Measurements from ENCODE around the gene ELF1. TPM values are rescaled to one million over a fixed set of nuclear protein-coding genes. Genes with fewer than 3 reads are reported as not detected.

Gene ELF1
- 10 to 100 TPM; 61.9 to 84.5 (median 71.5) TPM for total RNA-seq

DNA sequence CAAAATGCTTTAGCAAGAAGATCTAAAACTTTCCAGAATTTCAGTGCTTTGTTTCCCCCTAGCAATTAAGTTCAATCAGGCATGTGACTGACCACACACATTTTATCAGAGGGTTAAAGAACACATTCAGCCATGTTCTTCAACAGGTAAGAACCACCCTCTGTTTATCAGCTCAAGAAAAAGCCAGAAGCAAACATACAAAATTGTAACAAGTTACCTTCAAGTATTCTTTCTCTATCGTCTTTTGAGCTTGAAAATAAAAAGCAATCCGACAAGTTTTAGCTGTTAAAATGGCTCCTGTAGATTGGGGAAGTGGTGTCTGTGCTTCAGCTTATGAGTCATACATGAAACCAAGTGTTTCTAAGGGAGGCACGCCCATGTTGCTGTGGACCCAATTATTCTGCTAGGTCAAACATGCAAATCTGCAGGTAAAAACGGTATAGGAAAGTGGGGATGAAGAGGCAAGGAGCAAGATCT is at the start of gene ELF1:
Gene ELF1 (minus strand): TSS at position 306 of the 477 bp plus-strand sequence. CDS start 37,262 bp downstream, outside the sequence.
- Histone ChIP-seq H3K4me1 (peaks cover 21 to 61% (median 23%) of the 10 kb centered on the region in 3 donors), H3K36me3 (no peaks in the 10 kb centered on the region), H3K27ac (peak within 1 kb of the TSS; percentile 85 to 95 (median 91)), H3K9me3 (no peaks in the 10 kb centered on the region), H3K4me3 (peak within 1 kb of the TSS; percentile 36 to 62 (median 48)), H3K27me3 (no peaks in the 10 kb centered on the region)
- DNase-seq = peak; percentile 28
- WGBS, 2 donors = 19 to 25% methylated on average over 4 of the region's 4 CpGs
- peak in 1 of 4 donors; percentile 61 for TF ChIP-seq POLR2A (IDR thresholded peaks at IDR 0.05)
- TF ChIP-seq CTCF (IDR thresholded peaks at IDR 0.05) = no peak
- intact Hi-C loops (cut with DNase I) = no loop called here

DNA sequence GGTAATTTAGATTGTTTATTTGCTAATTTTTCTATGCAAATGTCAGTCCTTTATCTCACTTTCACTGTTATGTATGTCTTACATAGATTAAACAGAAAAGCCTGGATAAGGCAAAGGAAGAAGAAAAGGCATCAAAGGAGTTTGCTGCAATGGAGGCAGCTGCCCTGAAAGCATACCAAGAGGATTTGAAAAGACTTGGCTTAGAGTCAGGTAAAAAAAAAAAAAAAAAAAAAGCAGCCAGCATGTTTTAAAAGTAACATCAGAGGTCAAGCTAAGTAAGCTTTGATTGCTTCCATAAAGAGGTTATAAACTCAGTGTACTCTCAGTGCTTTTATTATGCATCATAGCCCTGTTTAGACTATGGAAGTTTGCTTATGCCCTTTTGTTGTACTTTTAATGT is 46.0 kb upstream of the ELF1 start:
- H3K4me1 ChIP-seq = peaks cover 11 to 37% (median 16%) of the 10 kb centered on the region in 3 donors
- no peaks in the 10 kb centered on the region for H3K9me3 ChIP-seq
- H3K27ac ChIP-seq = peak overlapping the region; percentile 25 to 98 (median 63)
- no peaks in the 10 kb centered on the region for H3K27me3 ChIP-seq
- intact Hi-C loops (cut with DNase I) = no loop called here
- no peak for DNase-seq
- TF ChIP-seq POLR2A (IDR thresholded peaks at IDR 0.05) = no peak
- TF ChIP-seq CTCF (IDR thresholded peaks at IDR 0.05) = no peak
- H3K36me3 ChIP-seq = peaks cover 0 to 56% (median 20%) of the 10 kb centered on the region in 3 donors
- no peak overlapping the region for H3K4me3 ChIP-seq

DNA sequence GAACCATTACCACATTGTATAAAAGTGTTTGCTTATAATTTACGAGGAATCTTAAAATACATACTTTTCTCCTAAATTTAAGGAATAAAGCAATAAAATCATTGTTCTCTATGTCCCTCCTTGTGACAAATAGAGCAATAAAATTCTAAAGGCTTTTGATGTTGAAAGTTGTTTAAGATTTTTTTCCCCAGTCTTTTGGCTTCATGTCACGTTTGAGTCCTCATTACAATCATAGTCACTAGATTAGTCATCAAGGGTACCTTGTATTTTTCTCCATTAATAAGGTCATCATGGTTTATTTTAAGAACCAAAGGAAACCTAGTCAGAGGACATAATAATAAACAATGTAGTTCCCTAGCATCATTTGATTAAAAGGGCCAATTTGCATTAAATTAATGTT is 45.4 kb upstream of the ELF1 start:
- Histone ChIP-seq H3K27me3 (no peaks in the 10 kb centered on the region), H3K36me3 (peaks cover 0 to 50% (median 19%) of the 10 kb centered on the region in 3 donors), H3K27ac (peak overlapping the region in 3 of 4 donors; percentile 45 to 98 (median 96)), H3K4me3 (no peak overlapping the region), H3K4me1 (peaks cover 11 to 39% (median 16%) of the 10 kb centered on the region in 3 donors), H3K9me3 (no peaks in the 10 kb centered on the region)
- intact Hi-C loops (cut with DNase I) = no loop called here
- TF ChIP-seq POLR2A (IDR thresholded peaks at IDR 0.05) (no peak), CTCF (IDR thresholded peaks at IDR 0.05) (no peak)
- 44 to 50% methylated on average over 2 of the region's 2 CpGs for WGBS, 2 donors
- no peak for DNase-seq

- H3K27me3 ChIP-seq = no peaks in the 10 kb centered on the region
- H3K36me3 ChIP-seq = peaks cover 0 to 27% (median 4%) of the 10 kb centered on the region in 3 donors
- DNase-seq = no peak
- 1 to 4% methylated on average over 23 to 24 of the region's 24 CpGs for WGBS, 2 donors
- intact Hi-C loops (cut with DNase I) = no loop called here
- TF ChIP-seq CTCF (IDR thresholded peaks at IDR 0.05) (no peak), POLR2A (IDR thresholded peaks at IDR 0.05) (peak in 1 of 4 donors; percentile 14)
- peak overlapping the region; percentile 96 to 99 (median 98) for H3K27ac ChIP-seq
- H3K4me3 ChIP-seq = peak overlapping the region; percentile 68 to 90 (median 80)
- peaks cover 20 to 62% (median 33%) of the 10 kb centered on the region in 3 donors for H3K4me1 ChIP-seq
- no peaks in the 10 kb centered on the region for H3K9me3 ChIP-seq
Observed at GRCh38 chr13:41061914-41062837, 43.1 kb upstream of the ELF1 start.

Measured in esophagus squamous epithelium (tissue), 5 donors.